ENCODE data around the gene SCNM1. TPM values are rescaled to one million over a fixed set of nuclear protein-coding genes. Genes with fewer than 3 reads are reported as not detected.
A peak's percentile ranks its signal among the peaks of the same experiment; 100 is the strongest.

The SCNM1 gene
- total and polyA plus RNA-seq, 4 donors = 4.8 to 14.3 (median 10.5) TPM

DNA sequence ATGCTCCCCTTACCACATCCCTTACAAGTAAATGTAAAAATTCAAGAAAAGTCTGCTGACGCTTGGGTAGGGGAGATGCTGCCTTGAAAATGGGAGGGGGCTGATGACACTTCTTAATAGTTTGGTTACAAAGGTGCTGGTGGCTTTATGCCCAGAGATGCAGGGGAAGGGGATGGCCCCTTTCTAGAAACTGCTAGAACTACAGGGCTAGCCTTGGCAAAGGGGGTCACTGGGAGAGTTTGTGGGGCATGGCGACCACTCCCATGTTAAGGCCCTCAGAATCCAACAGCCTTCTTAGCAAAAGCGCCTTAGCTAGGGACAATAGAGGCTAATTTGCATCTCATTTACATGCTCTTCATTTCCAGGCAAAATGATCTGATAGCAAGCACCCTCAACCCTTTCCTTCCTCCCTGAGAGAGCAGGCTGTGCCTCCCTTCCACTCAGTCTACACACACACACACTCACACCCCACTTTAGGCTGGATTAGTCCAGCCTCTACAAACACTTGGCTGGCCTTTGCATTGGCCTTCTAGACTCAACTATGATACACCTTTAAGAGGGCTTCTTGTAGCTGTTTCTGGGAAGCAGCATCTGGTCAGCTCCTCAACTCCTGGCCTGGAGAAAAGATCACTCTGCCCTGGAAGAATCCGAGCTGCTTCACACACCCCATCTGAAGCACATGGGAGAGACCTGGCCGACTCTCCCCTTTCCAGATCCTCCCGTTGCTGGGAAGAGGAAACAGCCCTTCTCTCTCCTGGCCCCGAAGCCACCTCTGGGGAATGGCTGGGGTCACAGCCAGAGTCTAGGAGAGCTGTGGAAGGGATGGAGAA is 21.3 kb upstream of the SCNM1 start (continued):
- TF ChIP-seq EGR1 (IDR thresholded peaks at IDR 0.05; ENCODE audit: low read depth in 2 of 2) = no peak

GRCh38 chr1:151145304-151146071 is 20.5 kb upstream of the SCNM1 start:
- peaks cover 0 to 25% (median 16%) of the 10 kb centered on the region in 4 donors for H3K4me1 ChIP-seq (ENCODE audit: control insufficient read depth in 4 of 4, insufficient read depth in 4 of 4, low read length in 3 of 4)
- 61% methylated on average over 43 of the region's 43 CpGs for WGBS
- no peak for DNase-seq (ENCODE audit: low spot score)
- no peak for TF ChIP-seq EGR1 (IDR thresholded peaks at IDR 0.05; ENCODE audit: low read depth in 2 of 2)
- TF ChIP-seq YY1 (IDR thresholded peaks at IDR 0.05) = no peak
- no peak for TF ChIP-seq JUND (IDR thresholded peaks at IDR 0.05)
- no peak for TF ChIP-seq SP1 (IDR thresholded peaks at IDR 0.05)
- TF ChIP-seq MAX (IDR thresholded peaks at IDR 0.05) = no peak
- TF ChIP-seq, protein P1, sequence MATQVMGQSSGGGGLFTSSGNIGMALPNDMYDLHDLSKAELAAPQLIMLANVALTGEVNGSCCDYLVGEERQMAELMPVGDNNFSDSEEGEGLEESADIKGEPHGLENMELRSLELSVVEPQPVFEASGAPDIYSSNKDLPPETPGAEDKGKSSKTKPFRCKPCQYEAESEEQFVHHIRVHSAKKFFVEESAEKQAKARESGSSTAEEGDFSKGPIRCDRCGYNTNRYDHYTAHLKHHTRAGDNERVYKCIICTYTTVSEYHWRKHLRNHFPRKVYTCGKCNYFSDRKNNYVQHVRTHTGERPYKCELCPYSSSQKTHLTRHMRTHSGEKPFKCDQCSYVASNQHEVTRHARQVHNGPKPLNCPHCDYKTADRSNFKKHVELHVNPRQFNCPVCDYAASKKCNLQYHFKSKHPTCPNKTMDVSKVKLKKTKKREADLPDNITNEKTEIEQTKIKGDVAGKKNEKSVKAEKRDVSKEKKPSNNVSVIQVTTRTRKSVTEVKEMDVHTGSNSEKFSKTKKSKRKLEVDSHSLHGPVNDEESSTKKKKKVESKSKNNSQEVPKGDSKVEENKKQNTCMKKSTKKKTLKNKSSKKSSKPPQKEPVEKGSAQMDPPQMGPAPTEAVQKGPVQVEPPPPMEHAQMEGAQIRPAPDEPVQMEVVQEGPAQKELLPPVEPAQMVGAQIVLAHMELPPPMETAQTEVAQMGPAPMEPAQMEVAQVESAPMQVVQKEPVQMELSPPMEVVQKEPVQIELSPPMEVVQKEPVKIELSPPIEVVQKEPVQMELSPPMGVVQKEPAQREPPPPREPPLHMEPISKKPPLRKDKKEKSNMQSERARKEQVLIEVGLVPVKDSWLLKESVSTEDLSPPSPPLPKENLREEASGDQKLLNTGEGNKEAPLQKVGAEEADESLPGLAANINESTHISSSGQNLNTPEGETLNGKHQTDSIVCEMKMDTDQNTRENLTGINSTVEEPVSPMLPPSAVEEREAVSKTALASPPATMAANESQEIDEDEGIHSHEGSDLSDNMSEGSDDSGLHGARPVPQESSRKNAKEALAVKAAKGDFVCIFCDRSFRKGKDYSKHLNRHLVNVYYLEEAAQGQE (IDR thresholded peaks at IDR 0.05) = no peak
- no peak for TF ChIP-seq FOXA2 (IDR thresholded peaks at IDR 0.05)
- TF ChIP-seq HNF4G (IDR thresholded peaks at IDR 0.05) = no peak
- no peak for TF ChIP-seq FOXA1 (IDR thresholded peaks at IDR 0.05)
- TF ChIP-seq, protein P2, sequence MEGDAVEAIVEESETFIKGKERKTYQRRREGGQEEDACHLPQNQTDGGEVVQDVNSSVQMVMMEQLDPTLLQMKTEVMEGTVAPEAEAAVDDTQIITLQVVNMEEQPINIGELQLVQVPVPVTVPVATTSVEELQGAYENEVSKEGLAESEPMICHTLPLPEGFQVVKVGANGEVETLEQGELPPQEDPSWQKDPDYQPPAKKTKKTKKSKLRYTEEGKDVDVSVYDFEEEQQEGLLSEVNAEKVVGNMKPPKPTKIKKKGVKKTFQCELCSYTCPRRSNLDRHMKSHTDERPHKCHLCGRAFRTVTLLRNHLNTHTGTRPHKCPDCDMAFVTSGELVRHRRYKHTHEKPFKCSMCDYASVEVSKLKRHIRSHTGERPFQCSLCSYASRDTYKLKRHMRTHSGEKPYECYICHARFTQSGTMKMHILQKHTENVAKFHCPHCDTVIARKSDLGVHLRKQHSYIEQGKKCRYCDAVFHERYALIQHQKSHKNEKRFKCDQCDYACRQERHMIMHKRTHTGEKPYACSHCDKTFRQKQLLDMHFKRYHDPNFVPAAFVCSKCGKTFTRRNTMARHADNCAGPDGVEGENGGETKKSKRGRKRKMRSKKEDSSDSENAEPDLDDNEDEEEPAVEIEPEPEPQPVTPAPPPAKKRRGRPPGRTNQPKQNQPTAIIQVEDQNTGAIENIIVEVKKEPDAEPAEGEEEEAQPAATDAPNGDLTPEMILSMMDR (IDR thresholded peaks at IDR 0.05; ENCODE audit: low read depth, low read length, missing input control) = no peak
- TF ChIP-seq ATF3 (IDR thresholded peaks at IDR 0.05) = no peak
- no peak for TF ChIP-seq RXRA (IDR thresholded peaks at IDR 0.05)
- no peak for TF ChIP-seq GABPA (IDR thresholded peaks at IDR 0.05 in 1 of 2, conservative IDR thresholded peaks at IDR 0.05 in 1 of 2)
- no peak for TF ChIP-seq TAF1 (conservative IDR thresholded peaks at IDR 0.05)
- no peak for TF ChIP-seq NR2F2 (IDR thresholded peaks at IDR 0.05)
- TF ChIP-seq RAD21 (IDR thresholded peaks at IDR 0.05) = no peak
- TF ChIP-seq, protein P3, sequence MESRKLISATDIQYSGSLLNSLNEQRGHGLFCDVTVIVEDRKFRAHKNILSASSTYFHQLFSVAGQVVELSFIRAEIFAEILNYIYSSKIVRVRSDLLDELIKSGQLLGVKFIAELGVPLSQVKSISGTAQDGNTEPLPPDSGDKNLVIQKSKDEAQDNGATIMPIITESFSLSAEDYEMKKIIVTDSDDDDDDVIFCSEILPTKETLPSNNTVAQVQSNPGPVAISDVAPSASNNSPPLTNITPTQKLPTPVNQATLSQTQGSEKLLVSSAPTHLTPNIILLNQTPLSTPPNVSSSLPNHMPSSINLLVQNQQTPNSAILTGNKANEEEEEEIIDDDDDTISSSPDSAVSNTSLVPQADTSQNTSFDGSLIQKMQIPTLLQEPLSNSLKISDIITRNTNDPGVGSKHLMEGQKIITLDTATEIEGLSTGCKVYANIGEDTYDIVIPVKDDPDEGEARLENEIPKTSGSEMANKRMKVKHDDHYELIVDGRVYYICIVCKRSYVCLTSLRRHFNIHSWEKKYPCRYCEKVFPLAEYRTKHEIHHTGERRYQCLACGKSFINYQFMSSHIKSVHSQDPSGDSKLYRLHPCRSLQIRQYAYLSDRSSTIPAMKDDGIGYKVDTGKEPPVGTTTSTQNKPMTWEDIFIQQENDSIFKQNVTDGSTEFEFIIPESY (IDR thresholded peaks at IDR 0.05) = no peak
- no peak for TF ChIP-seq HNF4A (conservative IDR thresholded peaks at IDR 0.05)
- H3K27me3 ChIP-seq (ENCODE audit: control insufficient read depth in 4 of 4, insufficient read depth in 4 of 4, low read length in 3 of 4) = no peaks in the 10 kb centered on the region
- H3K9me3 ChIP-seq (ENCODE audit: control insufficient read depth in 4 of 4, low read length in 3 of 4) = no peaks in the 10 kb centered on the region
- H3K36me3 ChIP-seq (ENCODE audit: control insufficient read depth in 4 of 4, insufficient read depth in 3 of 4, low read depth in 1 of 4, low read length in 3 of 4) = peaks cover 0 to 2% (median 0%) of the 10 kb centered on the region in 4 donors
- H3K27ac ChIP-seq (ENCODE audit: low read depth in 1 of 2, low read length in 2 of 2) = no peak overlapping the region
- H3K9ac ChIP-seq (ENCODE audit: low read depth in 1 of 2, low read length in 2 of 2) = no peak overlapping the region
- H3K4me3 ChIP-seq (ENCODE audit: low read depth in 1 of 3, low read length in 3 of 3) = peak overlapping the region in 2 of 3 donors; percentile 64 to 65

Data from liver (tissue), 9 donors.